SW480 (cell line): ENCODE measurements around the gene SRP68.

Experiments
- DNase-seq: peaks from one replicate; pipeline ENCODE4 v3.0.0-alpha.2; 2016; ENCODE audit warnings: low spot score

SRP68 gene

GRCh38 chr17:76072148-76072858, at the start of gene SRP68:
SRP68 (minus strand) TSS chr17:76072517; CDS start chr17:76072491, 26 bp downstream.
- DNase-seq, result peak; percentile 93

- no peak for DNase-seq
Observed at GRCh38 chr17:76121932-76122430, 49.7 kb upstream of the SRP68 start.

- no peak for DNase-seq
Observed at GRCh38 chr17:76120658-76121008, 48.3 kb upstream of the SRP68 start.

GRCh38 chr17:76119409-76120371, 47.4 kb upstream of the SRP68 start:
- DNase-seq, result no peak

GRCh38 chr17:76115138-76115754, 42.9 kb upstream of the SRP68 start:
- DNase-seq, result no peak

GRCh38 chr17:76111956-76112355, 39.6 kb upstream of the SRP68 start:
- DNase-seq, result no peak

- peak; percentile 23 for DNase-seq
Observed at GRCh38 chr17:76107509-76107908, 35.2 kb upstream of the SRP68 start.

- DNase-seq, result no peak
Observed at GRCh38 chr17:76106703-76107102, 34.4 kb upstream of the SRP68 start.

- no peak for DNase-seq
Observed at GRCh38 chr17:76104896-76105231, 32.5 kb upstream of the SRP68 start.

GRCh38 chr17:76104140-76104895, 32.0 kb upstream of the SRP68 start:
- no peak for DNase-seq

GRCh38 chr17:76103274-76104139, 31.2 kb upstream of the SRP68 start, which contains the start of gene EXOC7:
EXOC7 (minus strand) TSS chr17:76103787; CDS start chr17:76103692, 95 bp downstream.
- peak; percentile 84 for DNase-seq

GRCh38 chr17:76102944-76103273, 30.6 kb upstream of the SRP68 start:
- no peak for DNase-seq

- DNase-seq, result no peak
Observed at GRCh38 chr17:76097716-76098295, 25.5 kb upstream of the SRP68 start.

GRCh38 chr17:76095943-76096342, 23.6 kb upstream of the SRP68 start:
- no peak for DNase-seq

GRCh38 chr17:76094046-76094445, 21.7 kb upstream of the SRP68 start:
- DNase-seq, result no peak

GRCh38 chr17:76092526-76093413, 20.5 kb upstream of the SRP68 start:
- no peak for DNase-seq

- DNase-seq, result no peak
Observed at GRCh38 chr17:76091526-76092286, 19.4 kb upstream of the SRP68 start.

GRCh38 chr17:76090517-76091129, 18.3 kb upstream of the SRP68 start:
- no peak for DNase-seq
